Mucosa of descending colon (tissue), 3 donors: Measurements from ENCODE around the gene TMA7B. TPM values are rescaled to one million over a fixed set of nuclear protein-coding genes. Genes with fewer than 3 reads are reported as not detected.

ENCODE experiments used
- ATAC-seq: fragments of 200-7000 bp; cut with Tn5 transposase; one replicate; pipeline ENCODE4 v1.9.1; 2020; ENCODE audit warnings: mild to moderate bottlenecking, moderate library complexity
- DNase-seq, 3 donors: peaks; one replicate each; pipeline ENCODE4 v3.0.0-alpha.2; 2020
- H3K36me3 ChIP-seq: fragments of 200-600 bp; one replicate; pipeline ENCODE4 v1.8.0; 2021; ENCODE audit warnings: low read depth, mild to moderate bottlenecking
- H3K4me1 ChIP-seq: fragments of 200-600 bp; one replicate; pipeline ENCODE4 v1.8.0; 2021; ENCODE audit warnings: low read depth, mild to moderate bottlenecking
- H3K4me3 ChIP-seq: fragments of 200-600 bp; one replicate; pipeline ENCODE4 v1.8.0; 2021; ENCODE audit warnings: mild to moderate bottlenecking
- H3K9me3 ChIP-seq: fragments of 200-600 bp; one replicate; pipeline ENCODE4 v1.8.0; 2021; ENCODE audit warnings: mild to moderate bottlenecking
- intact Hi-C, 2 donors: fragments of 100-400 bp; cut with DNase I in 1 of 2; cut with micrococcal nuclease in 1 of 2; formaldehyde crosslinking; loops; one replicate each; pipeline versions ENCODE4 v1.11.0 to v1.11.1; 2022; cut with DNase I, micrococcal nuclease
- total RNA-seq, 3 donors: library from RNA; stranded (reverse); fragmentation: NEBNext Ultra II Directional in 2 of 3; extraction: Animal tissue kit (Norgen Biotek cat#: 25700) in 2 of 3; gene quantifications; one replicate each; pipeline versions ENCODE4 v1.2.1 to v1.2.4, GENCODE V29; 2021 to 2023
- TF ChIP-seq, protein P1 (sequence below): fragments of 200-600 bp; IDR thresholded peaks from one replicate; pipeline ENCODE4 v1.8.0; 2022; ENCODE audit warnings: antibody characterized with exemption, mild to moderate bottlenecking
- donor health status: DM: no; HTN: no; CAD: no; lungs with moderate emphysema.
- donor health status: DM: no; HTN: no; CAD: no.
- donor health status: DM: no; HTN: yes; CAD: no.

Gene TMA7B
- total RNA-seq, 3 donors from 2014 or later: 0.22 to 0.51 (median 0.23) TPM

- no peak overlapping the region for H3K4me3 ChIP-seq
- TF ChIP-seq, protein P1, sequence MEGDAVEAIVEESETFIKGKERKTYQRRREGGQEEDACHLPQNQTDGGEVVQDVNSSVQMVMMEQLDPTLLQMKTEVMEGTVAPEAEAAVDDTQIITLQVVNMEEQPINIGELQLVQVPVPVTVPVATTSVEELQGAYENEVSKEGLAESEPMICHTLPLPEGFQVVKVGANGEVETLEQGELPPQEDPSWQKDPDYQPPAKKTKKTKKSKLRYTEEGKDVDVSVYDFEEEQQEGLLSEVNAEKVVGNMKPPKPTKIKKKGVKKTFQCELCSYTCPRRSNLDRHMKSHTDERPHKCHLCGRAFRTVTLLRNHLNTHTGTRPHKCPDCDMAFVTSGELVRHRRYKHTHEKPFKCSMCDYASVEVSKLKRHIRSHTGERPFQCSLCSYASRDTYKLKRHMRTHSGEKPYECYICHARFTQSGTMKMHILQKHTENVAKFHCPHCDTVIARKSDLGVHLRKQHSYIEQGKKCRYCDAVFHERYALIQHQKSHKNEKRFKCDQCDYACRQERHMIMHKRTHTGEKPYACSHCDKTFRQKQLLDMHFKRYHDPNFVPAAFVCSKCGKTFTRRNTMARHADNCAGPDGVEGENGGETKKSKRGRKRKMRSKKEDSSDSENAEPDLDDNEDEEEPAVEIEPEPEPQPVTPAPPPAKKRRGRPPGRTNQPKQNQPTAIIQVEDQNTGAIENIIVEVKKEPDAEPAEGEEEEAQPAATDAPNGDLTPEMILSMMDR: no peak
- no peaks in the 10 kb centered on the region for H3K9me3 ChIP-seq
- peaks cover 17% of the 10 kb centered on the region for H3K4me1 ChIP-seq
- no peak for ATAC-seq
- H3K36me3 ChIP-seq: no peaks in the 10 kb centered on the region
- intact Hi-C loops: no loop called here
- DNase-seq: no peak
Observed at GRCh38 chr22:40009951-40010671, 49.9 kb downstream of the TMA7B start.

- TF ChIP-seq, protein P1: no peak
- no peak for ATAC-seq
- Histone ChIP-seq H3K36me3 (no peaks in the 10 kb centered on the region), H3K9me3 (no peaks in the 10 kb centered on the region), H3K4me3 (no peak overlapping the region), H3K4me1 (peaks cover 22% of the 10 kb centered on the region)
- DNase-seq: no peak
- intact Hi-C loops: no loop called here
Observed at GRCh38 chr22:40010746-40011145, 50.5 kb downstream of the TMA7B start.

Other genes with a start within 250 kb of the TMA7B start
- gene ENTHD1, start 66.6 kb upstream of the TMA7B start, total RNA-seq: not detected
- gene GRAP2, start 59.3 kb upstream of the TMA7B start, total RNA-seq: 1 to 10 TPM; 3.4 to 5.5 (median 4.2) TPM
- 10 to 100 TPM; 15.8 to 48.0 (median 35.0) TPM for gene FAM83F, start 34.6 kb downstream of the TMA7B start, total RNA-seq
- gene TNRC6B, start 217.5 kb downstream of the TMA7B start, total RNA-seq: 10 to 100 TPM; 58.6 to 72.9 (median 58.9) TPM